WTC11 (cell line): ENCODE data around the gene ZNF385A. TPM values are rescaled to one million over a fixed set of nuclear protein-coding genes. Genes with fewer than 3 reads are reported as not detected.

Source experiments
- ATAC-seq: fragments of 200-7000 bp; cut with Tn5 transposase; 2 replicates; pipeline ENCODE4 v1.10.0; 2021; ENCODE audit warnings: mild to moderate bottlenecking, moderate library complexity
- CTCF ChIA-PET: fragments of 300-600 bp; sonication (Branson Sonifier 250); formaldehyde crosslinking; loops from one replicate; lab custom pipeline; 2021; ENCODE audit warnings: antibody characterized with exemption; lab: Charles Lee
- POLR2A ChIA-PET: fragments of 350-600 bp; sonication (Branson Sonifier 250); formaldehyde crosslinking; loops from one replicate; lab custom pipeline; 2021; ENCODE audit warnings: antibody characterized with exemption; lab: Charles Lee
- DNase-seq: peaks from one replicate; pipeline ENCODE4 v3.0.0; 2021; ENCODE audit warnings: low spot score
- H3K27ac Mint-ChIP-seq: 2 replicates; pipeline ENCODE4 v1.8.0; 2021; ENCODE audit warnings: mixed read lengths
- H3K27me3 Mint-ChIP-seq: 2 replicates; pipeline ENCODE4 v1.8.0; 2021; ENCODE audit warnings: low read depth, mild to moderate bottlenecking, moderate library complexity, mixed read lengths
- H3K36me3 Mint-ChIP-seq: 2 replicates; pipeline ENCODE4 v1.8.0; 2021; ENCODE audit warnings: mixed read lengths
- H3K4me1 Mint-ChIP-seq: 2 replicates; pipeline ENCODE4 v1.8.0; 2022; ENCODE audit warnings: mixed read lengths
- H3K4me3 Mint-ChIP-seq: 2 replicates; pipeline ENCODE4 v1.8.0; 2021; ENCODE audit warnings: mild to moderate bottlenecking, moderate library complexity, mixed read lengths
- H3K9me3 Mint-ChIP-seq: 2 replicates; pipeline ENCODE4 v1.8.0; 2021; ENCODE audit warnings: mixed read lengths
- ESRRA ChIP-seq: sonication (generic); formaldehyde crosslinking; IDR thresholded peaks from 2 replicates; pipeline ENCODE4 v1.8.1; 2022; ENCODE audit warnings: mild to moderate bottlenecking, missing genetic modification reagents, borderline replicate concordance
- MXD4 ChIP-seq: fragments of 250-450 bp; sonication (Bioruptor Pico); IDR thresholded peaks from 2 replicates; pipeline ENCODE4 v1.8.0; 2021; ENCODE audit warnings: mild to moderate bottlenecking, moderate library complexity, borderline replicate concordance
- NFE2L1 ChIP-seq: sonication (generic); formaldehyde crosslinking; IDR thresholded peaks from 2 replicates; pipeline ENCODE4 v1.8.1; 2023; ENCODE audit warnings: missing genetic modification reagents
- NR3C1 ChIP-seq: sonication (generic); formaldehyde crosslinking; conservative IDR thresholded peaks from 2 replicates; pipeline ENCODE4 v1.8.1; 2023; ENCODE audit warnings: low read depth, mild to moderate bottlenecking, missing genetic modification reagents
- OVOL2 ChIP-seq: fragments of 250-450 bp; sonication (Bioruptor Pico); IDR thresholded peaks from 2 replicates; pipeline ENCODE4 v1.9.0; 2021; ENCODE audit warnings: mild to moderate bottlenecking, borderline replicate concordance
- PRRX2 ChIP-seq: fragments of 250-450 bp; sonication (Bioruptor Pico); IDR thresholded peaks from 2 replicates; pipeline ENCODE4 v1.8.0; 2021; ENCODE audit warnings: mild to moderate bottlenecking
- RELA ChIP-seq: sonication (generic); formaldehyde crosslinking; IDR thresholded peaks from 2 replicates; pipeline ENCODE4 v1.8.1; 2022; ENCODE audit warnings: missing genetic modification reagents, mild to moderate bottlenecking, borderline replicate concordance
- TEAD4 ChIP-seq: sonication (generic); formaldehyde crosslinking; IDR thresholded peaks from 2 replicates; pipeline ENCODE4 v1.8.0; 2022; ENCODE audit warnings: mild to moderate bottlenecking, missing genetic modification reagents
- ZNF219 ChIP-seq: sonication (generic); formaldehyde crosslinking; IDR thresholded peaks from 2 replicates; pipeline ENCODE4 v1.8.0; 2023; ENCODE audit warnings: missing genetic modification reagents, mild to moderate bottlenecking, borderline replicate concordance
- ZNF396 ChIP-seq: fragments of 250-450 bp; sonication (Bioruptor Pico); IDR thresholded peaks from 2 replicates; pipeline ENCODE4 v1.8.0; 2021; ENCODE audit warnings: mild to moderate bottlenecking, moderate library complexity, borderline replicate concordance
- ZNF423 ChIP-seq: fragments of 250-450 bp; sonication (Bioruptor Pico); IDR thresholded peaks from 2 replicates; pipeline ENCODE4 v2.1.2; 2022; ENCODE audit warnings: mild to moderate bottlenecking, moderate library complexity
- total RNA-seq: library from RNA; stranded (reverse); gene quantifications from 3 replicates; pipeline ENCODE4 v1.2.3, GENCODE V29; 2021
- TF ChIP-seq, protein P1 (sequence below): fragments of 250-450 bp; sonication (Bioruptor Pico); IDR thresholded peaks from 2 replicates; pipeline ENCODE4 v2.1.2; 2022; ENCODE audit warnings: mild to moderate bottlenecking, moderate library complexity
- TF ChIP-seq, protein P2 (sequence below): fragments of 200-600 bp; IDR thresholded peaks from 2 replicates; pipeline ENCODE4 v1.8.0; 2022; ENCODE audit warnings: antibody characterized with exemption
- TF ChIP-seq, protein P3 (sequence below): sonication (generic); formaldehyde crosslinking; IDR thresholded peaks from 2 replicates; pipeline ENCODE4 v1.8.0; 2022; ENCODE audit warnings: missing genetic modification reagents
- TF ChIP-seq, protein P4 (sequence below): sonication (generic); formaldehyde crosslinking; IDR thresholded peaks from 2 replicates; pipeline ENCODE4 v1.8.0; 2022; ENCODE audit warnings: mild to moderate bottlenecking, missing genetic modification reagents
- TF ChIP-seq, protein P5 (sequence below): sonication (generic); formaldehyde crosslinking; IDR thresholded peaks from 2 replicates; pipeline ENCODE4 v1.8.0; 2022; ENCODE audit warnings: mild to moderate bottlenecking, missing genetic modification reagents
- TF ChIP-seq, protein P6 (sequence below): fragments of 250-450 bp; sonication (Bioruptor Pico); IDR thresholded peaks from 2 replicates; pipeline ENCODE4 v1.9.0; 2021; ENCODE audit warnings: mild to moderate bottlenecking
- TF ChIP-seq, protein P7 (sequence below): sonication (generic); formaldehyde crosslinking; IDR thresholded peaks from 2 replicates; pipeline ENCODE4 v1.8.1; 2022; ENCODE audit warnings: mild to moderate bottlenecking, missing genetic modification reagents, moderate library complexity, borderline replicate concordance
- TF ChIP-seq, protein P8 (sequence below): sonication (generic); formaldehyde crosslinking; IDR thresholded peaks from 2 replicates; pipeline ENCODE4 v1.8.0; 2023; ENCODE audit warnings: missing genetic modification reagents
- TF ChIP-seq, protein P9 (sequence below): sonication (generic); formaldehyde crosslinking; IDR thresholded peaks from 2 replicates; pipeline ENCODE4 v1.8.0; 2022; ENCODE audit warnings: mild to moderate bottlenecking, missing genetic modification reagents

Gene ZNF385A
- total RNA-seq, 1 experiment from 2014 or later = 23.5 TPM

DNA sequence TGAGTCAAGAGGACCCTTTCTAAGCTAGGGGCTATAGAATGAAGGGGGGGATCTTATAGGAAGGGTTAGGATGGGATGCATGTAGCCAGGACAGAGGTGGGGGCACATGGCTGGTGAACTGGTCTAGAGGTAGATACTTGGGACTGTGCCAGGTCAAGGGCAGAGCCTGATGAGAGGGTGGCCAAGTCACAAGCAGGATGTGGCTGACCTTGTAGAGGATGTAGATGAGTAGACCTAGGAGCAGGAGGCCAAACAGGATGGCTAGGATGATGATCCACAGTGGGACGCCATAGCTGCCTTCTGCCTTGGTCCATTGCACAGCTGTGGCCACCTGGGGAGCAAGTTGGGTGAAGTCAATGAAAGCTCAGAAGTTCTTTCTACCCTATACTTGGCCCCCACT, 12.6 kb upstream of the ZNF385A start:
- H3K4me3 Mint-ChIP-seq = no peak overlapping the region
- no peaks in the 10 kb centered on the region for H3K9me3 Mint-ChIP-seq
- CTCF ChIA-PET = interaction anchor here (5.1 to 11.3 kb wide), 2 partner anchors 18 to 45 kb away, joined by 65 to 361 read pairs; no protein-coding TSS in a partner anchor

DNA sequence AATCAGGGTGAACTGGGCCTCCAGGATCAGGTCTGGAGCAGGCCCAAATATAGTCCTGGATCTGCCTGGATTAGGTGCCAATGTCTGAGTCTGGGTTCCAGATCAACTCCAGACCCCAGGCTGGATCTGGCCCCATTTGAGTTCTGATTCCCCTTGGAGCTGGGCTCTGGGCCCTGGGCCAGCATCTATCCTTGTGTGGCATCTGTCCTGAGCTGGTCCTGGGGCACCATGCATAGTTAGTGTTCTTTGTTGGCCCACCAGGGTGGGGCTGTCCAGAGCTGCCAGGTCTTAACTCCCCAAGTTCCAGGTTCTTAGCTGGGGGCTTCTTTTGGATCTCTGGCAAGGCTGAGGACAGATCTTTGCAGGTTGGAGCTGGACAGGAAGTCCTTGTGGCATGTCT, 11.0 kb upstream of the ZNF385A start:
- Mint-ChIP-seq H3K27me3 (peaks cover 19% of the 10 kb centered on the region), H3K9me3 (no peaks in the 10 kb centered on the region), H3K36me3 (peaks cover 21% of the 10 kb centered on the region), H3K4me1 (peaks cover 24% of the 10 kb centered on the region), H3K27ac (no peak overlapping the region), H3K4me3 (no peak overlapping the region)
- ChIA-PET POLR2A (no interaction called here), CTCF (interaction anchor here (0.6 to 11.3 kb wide), 8 partner anchors 16 to 123 kb away, joined by 3 to 361 read pairs (median 3); partner anchors contain the start of gene COPZ1)
- DNase-seq (no peak), ATAC-seq (no peak)
- no peak for TF ChIP-seq OVOL2
- no peak for TF ChIP-seq ZNF219 (CRISPR knock-in tag)
- TF ChIP-seq, protein P1, sequence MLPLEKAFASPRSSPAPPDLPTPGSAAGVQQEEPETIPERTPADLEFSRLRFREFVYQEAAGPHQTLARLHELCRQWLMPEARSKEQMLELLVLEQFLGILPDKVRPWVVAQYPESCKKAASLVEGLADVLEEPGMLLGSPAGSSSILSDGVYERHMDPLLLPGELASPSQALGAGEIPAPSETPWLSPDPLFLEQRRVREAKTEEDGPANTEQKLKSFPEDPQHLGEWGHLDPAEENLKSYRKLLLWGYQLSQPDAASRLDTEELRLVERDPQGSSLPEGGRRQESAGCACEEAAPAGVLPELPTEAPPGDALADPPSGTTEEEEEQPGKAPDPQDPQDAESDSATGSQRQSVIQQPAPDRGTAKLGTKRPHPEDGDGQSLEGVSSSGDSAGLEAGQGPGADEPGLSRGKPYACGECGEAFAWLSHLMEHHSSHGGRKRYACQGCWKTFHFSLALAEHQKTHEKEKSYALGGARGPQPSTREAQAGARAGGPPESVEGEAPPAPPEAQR (CRISPR knock-in tag) = no peak
- TF ChIP-seq MXD4 (CRISPR knock-in tag) = no peak
- no peak for TF ChIP-seq TEAD4
- TF ChIP-seq, protein P2, sequence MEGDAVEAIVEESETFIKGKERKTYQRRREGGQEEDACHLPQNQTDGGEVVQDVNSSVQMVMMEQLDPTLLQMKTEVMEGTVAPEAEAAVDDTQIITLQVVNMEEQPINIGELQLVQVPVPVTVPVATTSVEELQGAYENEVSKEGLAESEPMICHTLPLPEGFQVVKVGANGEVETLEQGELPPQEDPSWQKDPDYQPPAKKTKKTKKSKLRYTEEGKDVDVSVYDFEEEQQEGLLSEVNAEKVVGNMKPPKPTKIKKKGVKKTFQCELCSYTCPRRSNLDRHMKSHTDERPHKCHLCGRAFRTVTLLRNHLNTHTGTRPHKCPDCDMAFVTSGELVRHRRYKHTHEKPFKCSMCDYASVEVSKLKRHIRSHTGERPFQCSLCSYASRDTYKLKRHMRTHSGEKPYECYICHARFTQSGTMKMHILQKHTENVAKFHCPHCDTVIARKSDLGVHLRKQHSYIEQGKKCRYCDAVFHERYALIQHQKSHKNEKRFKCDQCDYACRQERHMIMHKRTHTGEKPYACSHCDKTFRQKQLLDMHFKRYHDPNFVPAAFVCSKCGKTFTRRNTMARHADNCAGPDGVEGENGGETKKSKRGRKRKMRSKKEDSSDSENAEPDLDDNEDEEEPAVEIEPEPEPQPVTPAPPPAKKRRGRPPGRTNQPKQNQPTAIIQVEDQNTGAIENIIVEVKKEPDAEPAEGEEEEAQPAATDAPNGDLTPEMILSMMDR = no peak
- TF ChIP-seq, protein P3, sequence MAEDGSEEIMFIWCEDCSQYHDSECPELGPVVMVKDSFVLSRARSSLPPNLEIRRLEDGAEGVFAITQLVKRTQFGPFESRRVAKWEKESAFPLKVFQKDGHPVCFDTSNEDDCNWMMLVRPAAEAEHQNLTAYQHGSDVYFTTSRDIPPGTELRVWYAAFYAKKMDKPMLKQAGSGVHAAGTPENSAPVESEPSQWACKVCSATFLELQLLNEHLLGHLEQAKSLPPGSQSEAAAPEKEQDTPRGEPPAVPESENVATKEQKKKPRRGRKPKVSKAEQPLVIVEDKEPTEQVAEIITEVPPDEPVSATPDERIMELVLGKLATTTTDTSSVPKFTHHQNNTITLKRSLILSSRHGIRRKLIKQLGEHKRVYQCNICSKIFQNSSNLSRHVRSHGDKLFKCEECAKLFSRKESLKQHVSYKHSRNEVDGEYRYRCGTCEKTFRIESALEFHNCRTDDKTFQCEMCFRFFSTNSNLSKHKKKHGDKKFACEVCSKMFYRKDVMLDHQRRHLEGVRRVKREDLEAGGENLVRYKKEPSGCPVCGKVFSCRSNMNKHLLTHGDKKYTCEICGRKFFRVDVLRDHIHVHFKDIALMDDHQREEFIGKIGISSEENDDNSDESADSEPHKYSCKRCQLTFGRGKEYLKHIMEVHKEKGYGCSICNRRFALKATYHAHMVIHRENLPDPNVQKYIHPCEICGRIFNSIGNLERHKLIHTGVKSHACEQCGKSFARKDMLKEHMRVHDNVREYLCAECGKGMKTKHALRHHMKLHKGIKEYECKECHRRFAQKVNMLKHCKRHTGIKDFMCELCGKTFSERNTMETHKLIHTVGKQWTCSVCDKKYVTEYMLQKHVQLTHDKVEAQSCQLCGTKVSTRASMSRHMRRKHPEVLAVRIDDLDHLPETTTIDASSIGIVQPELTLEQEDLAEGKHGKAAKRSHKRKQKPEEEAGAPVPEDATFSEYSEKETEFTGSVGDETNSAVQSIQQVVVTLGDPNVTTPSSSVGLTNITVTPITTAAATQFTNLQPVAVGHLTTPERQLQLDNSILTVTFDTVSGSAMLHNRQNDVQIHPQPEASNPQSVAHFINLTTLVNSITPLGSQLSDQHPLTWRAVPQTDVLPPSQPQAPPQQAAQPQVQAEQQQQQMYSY (CRISPR knock-in tag) = no peak
- TF ChIP-seq, protein P4, sequence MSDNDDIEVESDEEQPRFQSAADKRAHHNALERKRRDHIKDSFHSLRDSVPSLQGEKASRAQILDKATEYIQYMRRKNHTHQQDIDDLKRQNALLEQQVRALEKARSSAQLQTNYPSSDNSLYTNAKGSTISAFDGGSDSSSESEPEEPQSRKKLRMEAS (CRISPR knock-in tag) = no peak
- TF ChIP-seq NR3C1 (CRISPR knock-in tag) = no peak
- TF ChIP-seq, protein P5, sequence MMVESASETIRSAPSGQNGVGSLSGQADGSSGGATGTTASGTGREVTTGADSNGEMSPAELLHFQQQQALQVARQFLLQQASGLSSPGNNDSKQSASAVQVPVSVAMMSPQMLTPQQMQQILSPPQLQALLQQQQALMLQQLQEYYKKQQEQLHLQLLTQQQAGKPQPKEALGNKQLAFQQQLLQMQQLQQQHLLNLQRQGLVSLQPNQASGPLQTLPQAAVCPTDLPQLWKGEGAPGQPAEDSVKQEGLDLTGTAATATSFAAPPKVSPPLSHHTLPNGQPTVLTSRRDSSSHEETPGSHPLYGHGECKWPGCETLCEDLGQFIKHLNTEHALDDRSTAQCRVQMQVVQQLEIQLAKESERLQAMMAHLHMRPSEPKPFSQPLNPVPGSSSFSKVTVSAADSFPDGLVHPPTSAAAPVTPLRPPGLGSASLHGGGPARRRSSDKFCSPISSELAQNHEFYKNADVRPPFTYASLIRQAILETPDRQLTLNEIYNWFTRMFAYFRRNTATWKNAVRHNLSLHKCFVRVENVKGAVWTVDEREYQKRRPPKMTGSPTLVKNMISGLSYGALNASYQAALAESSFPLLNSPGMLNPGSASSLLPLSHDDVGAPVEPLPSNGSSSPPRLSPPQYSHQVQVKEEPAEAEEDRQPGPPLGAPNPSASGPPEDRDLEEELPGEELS = no peak
- TF ChIP-seq ZNF396 (CRISPR knock-in tag) = no peak
- TF ChIP-seq, protein P6, sequence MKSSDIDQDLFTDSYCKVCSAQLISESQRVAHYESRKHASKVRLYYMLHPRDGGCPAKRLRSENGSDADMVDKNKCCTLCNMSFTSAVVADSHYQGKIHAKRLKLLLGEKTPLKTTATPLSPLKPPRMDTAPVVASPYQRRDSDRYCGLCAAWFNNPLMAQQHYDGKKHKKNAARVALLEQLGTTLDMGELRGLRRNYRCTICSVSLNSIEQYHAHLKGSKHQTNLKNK (CRISPR knock-in tag) = no peak
- TF ChIP-seq ZNF423 (CRISPR knock-in tag) = no peak

More for the DNA sequence above, 12.6 kb upstream of the ZNF385A start:
- TF ChIP-seq PRRX2 (CRISPR knock-in tag) = no peak
- no peak for TF ChIP-seq ESRRA (CRISPR knock-in tag)
- TF ChIP-seq, protein P7, sequence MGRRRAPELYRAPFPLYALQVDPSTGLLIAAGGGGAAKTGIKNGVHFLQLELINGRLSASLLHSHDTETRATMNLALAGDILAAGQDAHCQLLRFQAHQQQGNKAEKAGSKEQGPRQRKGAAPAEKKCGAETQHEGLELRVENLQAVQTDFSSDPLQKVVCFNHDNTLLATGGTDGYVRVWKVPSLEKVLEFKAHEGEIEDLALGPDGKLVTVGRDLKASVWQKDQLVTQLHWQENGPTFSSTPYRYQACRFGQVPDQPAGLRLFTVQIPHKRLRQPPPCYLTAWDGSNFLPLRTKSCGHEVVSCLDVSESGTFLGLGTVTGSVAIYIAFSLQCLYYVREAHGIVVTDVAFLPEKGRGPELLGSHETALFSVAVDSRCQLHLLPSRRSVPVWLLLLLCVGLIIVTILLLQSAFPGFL (CRISPR knock-in tag) = no peak
- TF ChIP-seq, protein P1 (CRISPR knock-in tag) = no peak
- TF ChIP-seq RELA (CRISPR knock-in tag) = no peak
- TF ChIP-seq NFE2L1 (CRISPR knock-in tag) = no peak
- TF ChIP-seq, protein P8, sequence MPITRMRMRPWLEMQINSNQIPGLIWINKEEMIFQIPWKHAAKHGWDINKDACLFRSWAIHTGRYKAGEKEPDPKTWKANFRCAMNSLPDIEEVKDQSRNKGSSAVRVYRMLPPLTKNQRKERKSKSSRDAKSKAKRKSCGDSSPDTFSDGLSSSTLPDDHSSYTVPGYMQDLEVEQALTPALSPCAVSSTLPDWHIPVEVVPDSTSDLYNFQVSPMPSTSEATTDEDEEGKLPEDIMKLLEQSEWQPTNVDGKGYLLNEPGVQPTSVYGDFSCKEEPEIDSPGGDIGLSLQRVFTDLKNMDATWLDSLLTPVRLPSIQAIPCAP = no peak
- TF ChIP-seq, protein P9, sequence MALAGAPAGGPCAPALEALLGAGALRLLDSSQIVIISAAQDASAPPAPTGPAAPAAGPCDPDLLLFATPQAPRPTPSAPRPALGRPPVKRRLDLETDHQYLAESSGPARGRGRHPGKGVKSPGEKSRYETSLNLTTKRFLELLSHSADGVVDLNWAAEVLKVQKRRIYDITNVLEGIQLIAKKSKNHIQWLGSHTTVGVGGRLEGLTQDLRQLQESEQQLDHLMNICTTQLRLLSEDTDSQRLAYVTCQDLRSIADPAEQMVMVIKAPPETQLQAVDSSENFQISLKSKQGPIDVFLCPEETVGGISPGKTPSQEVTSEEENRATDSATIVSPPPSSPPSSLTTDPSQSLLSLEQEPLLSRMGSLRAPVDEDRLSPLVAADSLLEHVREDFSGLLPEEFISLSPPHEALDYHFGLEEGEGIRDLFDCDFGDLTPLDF (CRISPR knock-in tag) = no peak
- peaks cover 33% of the 10 kb centered on the region for H3K36me3 Mint-ChIP-seq
- no peak for ATAC-seq
- H3K27ac Mint-ChIP-seq = no peak overlapping the region
- POLR2A ChIA-PET = no interaction called here
- H3K4me1 Mint-ChIP-seq = peaks cover 19% of the 10 kb centered on the region
- peaks cover 14% of the 10 kb centered on the region for H3K27me3 Mint-ChIP-seq
- DNase-seq = no peak
